PFSK-1 (cell line): Measurements from ENCODE around the gene S100A2.

ENCODE experiments used
- POLR2AphosphoS5 ChIP-seq: IDR thresholded peaks from 2 replicates; pipeline ENCODE4 v1.6.1; 2012; ENCODE audit warnings: low read depth, mild to moderate bottlenecking, control low read depth, low read length, moderate library complexity
- SIN3A ChIP-seq: IDR thresholded peaks from 2 replicates; pipeline ENCODE4 v1.6.1; 2012; ENCODE audit warnings: mild to moderate bottlenecking, low read length, moderate library complexity, borderline replicate concordance; ENCODE audit not compliant: insufficient read depth
- TAF1 ChIP-seq: IDR thresholded peaks from 2 replicates; pipeline ENCODE4 v1.6.1; 2012; ENCODE audit warnings: low read length, control low read depth, borderline replicate concordance; ENCODE audit not compliant: insufficient read depth
- TF ChIP-seq, protein P1 (sequence below), 2 experiments: IDR thresholded peaks; 2 replicates each; pipeline versions ENCODE4 v1.6.1 to v1.8.0; 2011 to 2012; ENCODE audit warnings: low read depth in 2 of 2, low read length in 2 of 2, control low read depth in 1 of 2, inconsistent platforms in 1 of 2, mild to moderate bottlenecking in 1 of 2, moderate library complexity in 1 of 2; ENCODE audit not compliant: insufficient read depth in 1 of 2

DNA sequence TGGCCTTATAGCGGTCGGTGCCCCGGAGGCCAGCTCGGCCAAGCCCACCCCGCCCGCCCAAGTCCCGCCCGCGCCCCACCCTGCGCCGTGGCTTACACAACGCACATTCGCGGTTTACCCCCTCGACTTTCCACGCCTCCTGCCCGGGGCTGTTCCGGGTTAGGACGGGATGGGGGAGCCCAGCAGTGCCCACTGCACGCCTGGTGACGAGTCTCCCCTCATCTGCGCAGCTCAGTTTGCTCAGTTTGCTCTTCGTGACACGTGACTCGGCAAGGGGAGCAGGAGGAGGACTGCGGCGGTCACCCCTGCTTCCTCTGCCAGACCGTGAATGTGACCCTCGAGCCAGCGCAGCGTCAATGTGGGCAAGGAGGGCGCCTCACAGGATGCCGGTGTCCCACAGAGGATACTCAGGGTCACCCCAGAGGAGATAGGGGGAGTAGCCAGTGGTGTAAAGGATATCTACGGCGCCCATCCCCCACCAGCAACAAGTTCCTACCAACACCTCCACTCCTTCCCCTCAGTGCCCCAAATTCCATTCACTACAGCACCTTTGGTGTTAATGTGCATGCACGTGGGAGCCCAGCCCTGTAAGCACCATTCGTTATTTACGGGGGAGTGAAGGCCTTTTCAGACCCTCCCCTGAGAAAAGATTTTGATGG lies 29.5 kb downstream of the S100A2 start:
- no peak for TF ChIP-seq POLR2AphosphoS5
- TF ChIP-seq SIN3A: no peak
- TF ChIP-seq, protein P1, sequence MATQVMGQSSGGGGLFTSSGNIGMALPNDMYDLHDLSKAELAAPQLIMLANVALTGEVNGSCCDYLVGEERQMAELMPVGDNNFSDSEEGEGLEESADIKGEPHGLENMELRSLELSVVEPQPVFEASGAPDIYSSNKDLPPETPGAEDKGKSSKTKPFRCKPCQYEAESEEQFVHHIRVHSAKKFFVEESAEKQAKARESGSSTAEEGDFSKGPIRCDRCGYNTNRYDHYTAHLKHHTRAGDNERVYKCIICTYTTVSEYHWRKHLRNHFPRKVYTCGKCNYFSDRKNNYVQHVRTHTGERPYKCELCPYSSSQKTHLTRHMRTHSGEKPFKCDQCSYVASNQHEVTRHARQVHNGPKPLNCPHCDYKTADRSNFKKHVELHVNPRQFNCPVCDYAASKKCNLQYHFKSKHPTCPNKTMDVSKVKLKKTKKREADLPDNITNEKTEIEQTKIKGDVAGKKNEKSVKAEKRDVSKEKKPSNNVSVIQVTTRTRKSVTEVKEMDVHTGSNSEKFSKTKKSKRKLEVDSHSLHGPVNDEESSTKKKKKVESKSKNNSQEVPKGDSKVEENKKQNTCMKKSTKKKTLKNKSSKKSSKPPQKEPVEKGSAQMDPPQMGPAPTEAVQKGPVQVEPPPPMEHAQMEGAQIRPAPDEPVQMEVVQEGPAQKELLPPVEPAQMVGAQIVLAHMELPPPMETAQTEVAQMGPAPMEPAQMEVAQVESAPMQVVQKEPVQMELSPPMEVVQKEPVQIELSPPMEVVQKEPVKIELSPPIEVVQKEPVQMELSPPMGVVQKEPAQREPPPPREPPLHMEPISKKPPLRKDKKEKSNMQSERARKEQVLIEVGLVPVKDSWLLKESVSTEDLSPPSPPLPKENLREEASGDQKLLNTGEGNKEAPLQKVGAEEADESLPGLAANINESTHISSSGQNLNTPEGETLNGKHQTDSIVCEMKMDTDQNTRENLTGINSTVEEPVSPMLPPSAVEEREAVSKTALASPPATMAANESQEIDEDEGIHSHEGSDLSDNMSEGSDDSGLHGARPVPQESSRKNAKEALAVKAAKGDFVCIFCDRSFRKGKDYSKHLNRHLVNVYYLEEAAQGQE (IDR thresholded peaks at IDR 0.05; ENCODE audit: insufficient read depth in 1 of 2, low read depth in 2 of 2, low read length in 2 of 2): no peak
- TF ChIP-seq TAF1: no peak
